ENCODE measurements around the gene MAPK1. TPM values are rescaled to one million over a fixed set of nuclear protein-coding genes. Genes with fewer than 3 reads are reported as not detected.
"Not testable (repeated sequence)": the region's sequence is repeated elsewhere in the genome, so short reads cannot be mapped to it uniquely, and the experiment has no call there.

MAPK1 gene
- total and polyA plus RNA-seq, 2 donors, result 22.2 to 71.1 TPM

DNA sequence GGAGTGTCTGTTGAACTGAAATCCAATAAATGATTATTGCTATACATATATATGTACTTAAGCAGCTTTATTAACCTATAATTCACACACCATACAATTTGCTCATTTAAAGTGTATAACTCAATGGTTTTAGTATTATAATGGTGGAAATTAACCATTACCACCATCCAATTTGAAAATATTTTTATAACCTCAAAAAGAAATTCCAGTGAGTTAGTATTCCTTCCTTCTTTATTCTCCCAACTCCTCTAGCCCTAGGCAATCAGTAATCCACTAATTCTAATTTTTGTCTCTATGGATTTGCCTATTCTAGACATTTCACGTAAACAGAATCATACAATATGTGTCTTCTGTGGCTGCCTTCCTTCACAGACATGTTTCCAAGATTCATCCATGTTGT, 64.8 kb downstream of the MAPK1 start:
- H3K27ac ChIP-seq (ENCODE audit: low read depth in 1 of 2, low read length in 1 of 2), result no peak overlapping the region
- no peaks in the 10 kb centered on the region for H3K4me1 ChIP-seq (ENCODE audit: control insufficient read depth in 2 of 2, insufficient read depth in 2 of 2, low read length in 2 of 2)
- DNase-seq (ENCODE audit: low read depth in 6 of 9, low spot score in 9 of 9), result no peak
- peaks cover 53 to 82% of the 10 kb centered on the region in 2 donors for H3K36me3 ChIP-seq (ENCODE audit: control insufficient read depth in 2 of 2, insufficient read depth in 2 of 2, low read length in 1 of 2)
- H3K27me3 ChIP-seq (ENCODE audit: control insufficient read depth in 2 of 2, insufficient read depth in 1 of 2, low read length in 1 of 2), result no peaks in the 10 kb centered on the region
- 100% methylated on average over 1 of the region's 1 CpG for WGBS
- no peak overlapping the region for H3K4me3 ChIP-seq (ENCODE audit: low read length in 2 of 2)
- H3K9me3 ChIP-seq (ENCODE audit: control insufficient read depth in 2 of 2, insufficient read depth in 1 of 2, low read length in 1 of 2), result no peaks in the 10 kb centered on the region

DNA sequence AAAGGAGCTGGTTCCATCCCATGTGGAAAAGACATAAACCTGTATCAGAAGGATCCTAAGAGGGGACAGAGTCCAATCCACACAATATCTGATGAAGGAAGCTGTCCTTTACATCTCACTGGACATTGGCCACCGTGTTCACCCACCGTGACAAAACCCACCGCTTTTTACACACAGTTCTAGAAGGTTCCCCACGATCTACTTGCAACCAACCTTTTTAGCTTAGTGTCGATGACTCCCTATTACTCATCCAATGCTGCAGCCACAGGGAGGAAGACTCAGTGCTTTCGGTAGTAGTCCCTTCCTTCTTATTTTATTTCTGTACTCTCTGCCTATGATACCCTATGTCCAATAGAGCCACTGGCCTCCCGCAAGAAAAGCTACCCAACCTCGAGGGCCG, 65.4 kb downstream of the MAPK1 start:
- H3K36me3 ChIP-seq (ENCODE audit: control insufficient read depth in 2 of 2, insufficient read depth in 2 of 2, low read length in 1 of 2), result peaks cover 51 to 82% of the 10 kb centered on the region in 2 donors
- 98% methylated on average over 9 of the region's 9 CpGs for WGBS
- no peak overlapping the region for H3K27ac ChIP-seq (ENCODE audit: low read depth in 1 of 2, low read length in 1 of 2)
- DNase-seq (ENCODE audit: low read depth in 6 of 9, low spot score in 9 of 9), result no peak
- no peaks in the 10 kb centered on the region for H3K27me3 ChIP-seq (ENCODE audit: control insufficient read depth in 2 of 2, insufficient read depth in 1 of 2, low read length in 1 of 2)
- H3K9me3 ChIP-seq (ENCODE audit: control insufficient read depth in 2 of 2, insufficient read depth in 1 of 2, low read length in 1 of 2), result no peaks in the 10 kb centered on the region
- H3K4me1 ChIP-seq (ENCODE audit: control insufficient read depth in 2 of 2, insufficient read depth in 2 of 2, low read length in 2 of 2), result no peaks in the 10 kb centered on the region
- H3K4me3 ChIP-seq (ENCODE audit: low read length in 2 of 2), result no peak overlapping the region

- not testable (repeated sequence) for H3K4me1 ChIP-seq (ENCODE audit: control insufficient read depth in 2 of 2, insufficient read depth in 2 of 2, low read length in 2 of 2); H3K9me3 ChIP-seq (ENCODE audit: control insufficient read depth in 2 of 2, insufficient read depth in 1 of 2, low read length in 1 of 2); H3K27ac ChIP-seq (ENCODE audit: low read depth in 1 of 2, low read length in 1 of 2); H3K27me3 ChIP-seq (ENCODE audit: control insufficient read depth in 2 of 2, insufficient read depth in 1 of 2, low read length in 1 of 2); DNase-seq (ENCODE audit: low read depth in 6 of 9, low spot score in 9 of 9); H3K4me3 ChIP-seq (ENCODE audit: low read length in 2 of 2)
- H3K36me3 ChIP-seq (ENCODE audit: control insufficient read depth in 2 of 2, insufficient read depth in 2 of 2, low read length in 1 of 2), result peaks cover 53 to 83% of the 10 kb centered on the region in 2 donors
- 97% methylated on average over 7 of the region's 7 CpGs for WGBS
These were observed 66.2 kb downstream of the MAPK1 start for GRCh38 chr22:21801304-21801644.

GRCh38 chr22:21800552-21801303, 66.7 kb downstream of the MAPK1 start:
- H3K36me3 ChIP-seq (ENCODE audit: control insufficient read depth in 2 of 2, insufficient read depth in 2 of 2, low read length in 1 of 2), result peaks cover 47 to 78% of the 10 kb centered on the region in 2 donors
- no peaks in the 10 kb centered on the region for H3K9me3 ChIP-seq (ENCODE audit: control insufficient read depth in 2 of 2, insufficient read depth in 1 of 2, low read length in 1 of 2)
- H3K27ac ChIP-seq (ENCODE audit: low read depth in 1 of 2, low read length in 1 of 2), result no peak overlapping the region
- H3K4me3 ChIP-seq (ENCODE audit: low read length in 2 of 2), result no peak overlapping the region
- no peaks in the 10 kb centered on the region for H3K27me3 ChIP-seq (ENCODE audit: control insufficient read depth in 2 of 2, insufficient read depth in 1 of 2, low read length in 1 of 2)
- WGBS, result 99% methylated on average over 9 of the region's 9 CpGs
- no peaks in the 10 kb centered on the region for H3K4me1 ChIP-seq (ENCODE audit: control insufficient read depth in 2 of 2, insufficient read depth in 2 of 2, low read length in 2 of 2)
- no peak for DNase-seq (ENCODE audit: low read depth in 6 of 9, low spot score in 9 of 9)

- Histone ChIP-seq H3K4me1 (ENCODE audit: control insufficient read depth in 2 of 2, insufficient read depth in 2 of 2, low read length in 2 of 2) (no peaks in the 10 kb centered on the region), H3K4me3 (ENCODE audit: low read length in 2 of 2) (no peak overlapping the region), H3K27ac (ENCODE audit: low read depth in 1 of 2, low read length in 1 of 2) (no peak overlapping the region), H3K9me3 (ENCODE audit: control insufficient read depth in 2 of 2, insufficient read depth in 1 of 2, low read length in 1 of 2) (no peaks in the 10 kb centered on the region), H3K27me3 (ENCODE audit: control insufficient read depth in 2 of 2, insufficient read depth in 1 of 2, low read length in 1 of 2) (no peaks in the 10 kb centered on the region), H3K36me3 (ENCODE audit: control insufficient read depth in 2 of 2, insufficient read depth in 2 of 2, low read length in 1 of 2) (peaks cover 48 to 56% of the 10 kb centered on the region in 2 donors)
- over 99% methylated on average over 5 of the region's 5 CpGs for WGBS
- DNase-seq (ENCODE audit: low read depth in 6 of 9, low spot score in 9 of 9), result no peak
These were observed 69.8 kb downstream of the MAPK1 start for GRCh38 chr22:21797444-21798221.

DNA sequence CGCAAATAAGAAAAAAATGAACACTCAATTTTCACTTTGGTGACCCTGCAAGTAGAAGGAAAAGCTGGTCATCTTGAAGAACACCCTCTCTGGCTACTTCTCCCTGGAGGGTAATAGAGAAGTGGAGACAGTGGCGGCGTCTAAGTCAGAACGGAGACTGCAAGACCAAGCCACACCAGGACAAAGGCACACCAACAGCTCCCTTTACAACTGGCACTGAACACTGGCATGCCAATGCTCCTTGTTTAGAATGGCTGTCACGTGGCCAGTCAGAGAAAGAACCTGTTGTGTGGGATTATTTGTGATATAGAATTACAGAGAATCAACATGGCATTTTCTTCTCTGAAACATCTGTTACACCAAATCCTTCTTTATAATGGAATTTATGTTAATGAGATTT, 70.6 kb downstream of the MAPK1 start:
- no peaks in the 10 kb centered on the region for H3K4me1 ChIP-seq (ENCODE audit: control insufficient read depth in 2 of 2, insufficient read depth in 2 of 2, low read length in 2 of 2)
- H3K36me3 ChIP-seq (ENCODE audit: control insufficient read depth in 2 of 2, insufficient read depth in 2 of 2, low read length in 1 of 2), result peaks cover 43 to 52% of the 10 kb centered on the region in 2 donors
- H3K9me3 ChIP-seq (ENCODE audit: control insufficient read depth in 2 of 2, insufficient read depth in 1 of 2, low read length in 1 of 2), result no peaks in the 10 kb centered on the region
- H3K27ac ChIP-seq (ENCODE audit: low read depth in 1 of 2, low read length in 1 of 2), result no peak overlapping the region
- 97% methylated on average over 5 of the region's 5 CpGs for WGBS
- no peaks in the 10 kb centered on the region for H3K27me3 ChIP-seq (ENCODE audit: control insufficient read depth in 2 of 2, insufficient read depth in 1 of 2, low read length in 1 of 2)
- no peak for DNase-seq (ENCODE audit: low read depth in 6 of 9, low spot score in 9 of 9)
- H3K4me3 ChIP-seq (ENCODE audit: low read length in 2 of 2), result no peak overlapping the region

DNA sequence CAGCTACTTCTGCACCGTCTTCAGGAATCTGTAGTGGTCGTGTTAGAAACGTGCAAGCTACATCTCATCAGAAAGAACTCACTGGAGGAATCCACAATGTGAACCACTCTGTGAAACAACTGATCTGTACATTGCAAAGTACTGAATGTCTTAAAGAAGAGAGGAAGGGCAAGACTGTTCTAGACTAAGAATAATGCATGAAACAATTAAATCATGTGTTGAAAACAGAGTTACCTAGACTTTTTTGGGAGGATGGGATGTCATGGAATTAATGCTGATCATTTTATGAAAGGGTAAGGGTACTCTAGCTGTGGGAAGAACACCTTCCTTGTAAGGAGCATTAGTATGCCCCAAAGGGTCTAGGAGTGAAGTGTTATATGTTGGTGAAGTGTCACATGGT, 71.2 kb downstream of the MAPK1 start:
- WGBS, result 98% methylated on average over 3 of the region's 3 CpGs
- no peaks in the 10 kb centered on the region for H3K4me1 ChIP-seq (ENCODE audit: control insufficient read depth in 2 of 2, insufficient read depth in 2 of 2, low read length in 2 of 2)
- H3K27ac ChIP-seq (ENCODE audit: low read depth in 1 of 2, low read length in 1 of 2), result no peak overlapping the region
- H3K36me3 ChIP-seq (ENCODE audit: control insufficient read depth in 2 of 2, insufficient read depth in 2 of 2, low read length in 1 of 2), result peaks cover 41 to 51% of the 10 kb centered on the region in 2 donors
- H3K27me3 ChIP-seq (ENCODE audit: control insufficient read depth in 2 of 2, insufficient read depth in 1 of 2, low read length in 1 of 2), result no peaks in the 10 kb centered on the region
- no peaks in the 10 kb centered on the region for H3K9me3 ChIP-seq (ENCODE audit: control insufficient read depth in 2 of 2, insufficient read depth in 1 of 2, low read length in 1 of 2)
- no peak for DNase-seq (ENCODE audit: low read depth in 6 of 9, low spot score in 9 of 9)
- H3K4me3 ChIP-seq (ENCODE audit: low read length in 2 of 2), result no peak overlapping the region

- not testable (repeated sequence) for H3K27ac ChIP-seq (ENCODE audit: low read depth in 1 of 2, low read length in 1 of 2); H3K4me3 ChIP-seq (ENCODE audit: low read length in 2 of 2)
- peaks cover 33 to 41% of the 10 kb centered on the region in 2 donors for H3K36me3 ChIP-seq (ENCODE audit: control insufficient read depth in 2 of 2, insufficient read depth in 2 of 2, low read length in 1 of 2)
These were observed 73.7 kb downstream of the MAPK1 start for GRCh38 chr22:21793716-21794115.

More at GRCh38 chr22:21793716-21794115, 73.7 kb downstream of the MAPK1 start:
- H3K27me3 ChIP-seq (ENCODE audit: control insufficient read depth in 2 of 2, insufficient read depth in 1 of 2, low read length in 1 of 2); H3K4me1 ChIP-seq (ENCODE audit: control insufficient read depth in 2 of 2, insufficient read depth in 2 of 2, low read length in 2 of 2); DNase-seq (ENCODE audit: low read depth in 6 of 9, low spot score in 9 of 9); H3K9me3 ChIP-seq (ENCODE audit: control insufficient read depth in 2 of 2, insufficient read depth in 1 of 2, low read length in 1 of 2): not testable (repeated sequence)
- WGBS, result over 99% methylated on average over 10 of the region's 10 CpGs
